ENCODE data around the gene MED15. TPM values are rescaled to one million over a fixed set of nuclear protein-coding genes. Genes with fewer than 3 reads are reported as not detected.

MED15 gene
- total and polyA plus RNA-seq, 2 of the 4 experiments (the other 2 are of a cell fraction) = 19.0 to 68.8 TPM

DNA sequence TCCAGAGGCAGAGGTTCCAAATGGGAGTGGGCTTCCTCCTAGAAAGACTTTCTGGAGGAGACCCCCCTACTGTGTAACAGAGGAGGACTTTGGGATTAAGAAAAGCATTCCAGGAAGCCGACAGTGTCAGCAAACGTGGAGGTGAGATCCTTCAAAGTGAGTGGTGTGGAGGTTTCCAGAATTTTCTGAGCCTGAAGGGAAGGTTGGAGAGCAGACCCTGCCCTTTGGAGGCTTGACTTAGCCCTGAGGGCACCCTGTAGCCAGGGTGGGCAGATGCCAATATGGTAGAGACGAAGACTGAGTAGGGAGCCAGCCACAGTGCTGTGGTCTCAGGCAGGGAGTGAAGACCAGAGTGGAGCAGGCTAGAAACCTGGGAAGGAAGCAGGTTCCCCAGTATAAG, 10.0 kb upstream of the MED15 start (continued):
- no peak for TF ChIP-seq RCOR1 (IDR thresholded peaks at IDR 0.05; ENCODE audit: insufficient replicate concordance, low read length)
- TF ChIP-seq SMC3 (IDR thresholded peaks at IDR 0.05; ENCODE audit: low read depth, low read length) = no peak
- TF ChIP-seq FOS (IDR thresholded peaks at IDR 0.05; ENCODE audit: low read depth, low read length) = no peak
- no peak for TF ChIP-seq RFX5 (IDR thresholded peaks at IDR 0.05; ENCODE audit: low read depth, low read length)

DNA sequence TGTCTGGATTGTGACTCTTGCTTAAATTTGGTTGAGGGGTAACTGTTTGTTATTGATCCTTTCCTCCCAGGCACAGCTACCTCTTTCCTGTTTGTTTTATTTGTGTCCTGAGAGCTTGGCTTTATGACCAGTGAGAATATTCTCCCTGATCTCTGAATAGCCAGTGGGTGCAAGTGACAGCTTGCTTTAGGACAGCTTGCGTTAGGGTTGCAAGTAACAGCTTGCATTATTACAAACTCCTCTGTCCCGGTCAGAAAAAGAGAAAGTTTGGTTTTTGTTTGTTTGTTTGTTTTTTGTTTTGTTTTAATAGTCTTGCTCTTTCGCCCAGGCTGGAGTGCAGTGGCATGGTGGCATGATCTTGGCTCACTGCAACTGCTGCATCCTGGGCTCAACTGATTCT, 8.5 kb upstream of the MED15 start:
- H3K79me1 ChIP-seq (ENCODE audit: low read depth in 1 of 2, low read length in 2 of 2) = peaks cover 6 to 30% of the 10 kb centered on the region in 2 experiments
- H3K27me3 ChIP-seq (ENCODE audit: control insufficient read depth, insufficient read depth, low read length) = no peaks in the 10 kb centered on the region
- H3K9ac ChIP-seq (ENCODE audit: low read depth, low read length) = no peak overlapping the region
- ChIA-PET CTCF (no interaction called here), POLR2A (ENCODE audit: unreplicated experiment) (no interaction called here)
- no peak overlapping the region for H2BK120ac ChIP-seq (ENCODE audit: low read depth, low read length)
- TF ChIP-seq USF2 (IDR thresholded peaks at IDR 0.05; ENCODE audit: low read depth, low read length) = no peak
- TF ChIP-seq, protein P1, sequence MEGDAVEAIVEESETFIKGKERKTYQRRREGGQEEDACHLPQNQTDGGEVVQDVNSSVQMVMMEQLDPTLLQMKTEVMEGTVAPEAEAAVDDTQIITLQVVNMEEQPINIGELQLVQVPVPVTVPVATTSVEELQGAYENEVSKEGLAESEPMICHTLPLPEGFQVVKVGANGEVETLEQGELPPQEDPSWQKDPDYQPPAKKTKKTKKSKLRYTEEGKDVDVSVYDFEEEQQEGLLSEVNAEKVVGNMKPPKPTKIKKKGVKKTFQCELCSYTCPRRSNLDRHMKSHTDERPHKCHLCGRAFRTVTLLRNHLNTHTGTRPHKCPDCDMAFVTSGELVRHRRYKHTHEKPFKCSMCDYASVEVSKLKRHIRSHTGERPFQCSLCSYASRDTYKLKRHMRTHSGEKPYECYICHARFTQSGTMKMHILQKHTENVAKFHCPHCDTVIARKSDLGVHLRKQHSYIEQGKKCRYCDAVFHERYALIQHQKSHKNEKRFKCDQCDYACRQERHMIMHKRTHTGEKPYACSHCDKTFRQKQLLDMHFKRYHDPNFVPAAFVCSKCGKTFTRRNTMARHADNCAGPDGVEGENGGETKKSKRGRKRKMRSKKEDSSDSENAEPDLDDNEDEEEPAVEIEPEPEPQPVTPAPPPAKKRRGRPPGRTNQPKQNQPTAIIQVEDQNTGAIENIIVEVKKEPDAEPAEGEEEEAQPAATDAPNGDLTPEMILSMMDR (conservative IDR thresholded peaks at IDR 0.05; ENCODE audit: low read depth, low read length) = no peak
- no peak for TF ChIP-seq CHD1 (IDR thresholded peaks at IDR 0.05; ENCODE audit: low read depth, low read length)
- no peak for TF ChIP-seq SMC3 (IDR thresholded peaks at IDR 0.05; ENCODE audit: low read depth, low read length)
- TF ChIP-seq RAD21 (IDR thresholded peaks at IDR 0.05; ENCODE audit: low read length) = no peak
- no peak overlapping the region for H3K4me3 ChIP-seq (ENCODE audit: insufficient read depth, low read depth, low read length)
- no peak overlapping the region for H2BK20ac ChIP-seq (ENCODE audit: low read depth, low read length)
- H3K36me3 ChIP-seq (ENCODE audit: control insufficient read depth, insufficient read depth, low read length) = no peaks in the 10 kb centered on the region; the same call in 1 of the 2 replicates
- H3K23ac ChIP-seq (ENCODE audit: low read depth, low read length) = no peak overlapping the region
- no peaks in the 10 kb centered on the region for H3K9me3 ChIP-seq (ENCODE audit: control insufficient read depth, insufficient read depth, low read length)
- no peak overlapping the region for H3K27ac ChIP-seq (ENCODE audit: insufficient read depth, low read length)
- dilution Hi-C loops (cut with HindIII; ENCODE audit: low sequenced_read_pairs, unreplicated experiment) = no loop called here
- H3K14ac ChIP-seq (replicated peaks; ENCODE audit: low read depth, low read length) = no peak overlapping the region
- BruUV-seq (replicated peaks) = no TSS peak
- H4K91ac ChIP-seq (ENCODE audit: insufficient read depth, low read depth, low read length) = no peak overlapping the region
- H4K5ac ChIP-seq (ENCODE audit: low read depth, low read length) = no peak overlapping the region
- DNase-seq = no peak
- ATAC-seq (ENCODE audit: low read depth) = no peak
- H3K4me1 ChIP-seq (ENCODE audit: control insufficient read depth, insufficient read depth, low read length) = peaks cover 3% of the 10 kb centered on the region
- H3K4ac ChIP-seq (ENCODE audit: low read depth, low read length) = no peak overlapping the region
- no peak overlapping the region for H2AK9ac ChIP-seq (replicated peaks; ENCODE audit: low read depth, low read length, poor library complexity)
- H3K9me1 ChIP-seq (ENCODE audit: insufficient read depth, low read length) = peaks cover 7% of the 10 kb centered on the region
- H2BK15ac ChIP-seq (ENCODE audit: low read depth, low read length) = no peak overlapping the region
- H3K18ac ChIP-seq (ENCODE audit: low read depth, low read length) = no peak overlapping the region
- no peak overlapping the region for H2AK5ac ChIP-seq (ENCODE audit: low read depth, low read length)
- no peak overlapping the region for H2BK5ac ChIP-seq (ENCODE audit: low read depth, low read length, poor library complexity, severe bottlenecking)
- H4K20me1 ChIP-seq (ENCODE audit: insufficient read depth, low read length) = peaks cover 17% of the 10 kb centered on the region
- H2AFZ ChIP-seq (replicated peaks; ENCODE audit: low read length, poor library complexity) = no peak overlapping the region
- no peak overlapping the region for H3K4me2 ChIP-seq (ENCODE audit: low read depth, low read length)
- WGBS, 2 experiments (ENCODE audit: extremely low coverage in 2 of 2, insufficient read length in 1 of 2) = no CpG with 5 or more reads among the region's 3 CpGs
- in situ Hi-C loops (cut with MboI; ENCODE audit: low sequenced_read_pairs) = no loop called here
- no peak overlapping the region for H3K56ac ChIP-seq (ENCODE audit: extremely low read depth, insufficient read depth, low read length)
- intact Hi-C loops (cut with micrococcal nuclease) = loop anchor here (5.0 kb wide), 1 partner anchor 42 kb away; no protein-coding TSS in a partner anchor
- H4K8ac ChIP-seq (ENCODE audit: low read depth in 2 of 2, low read length in 2 of 2) = no peak overlapping the region

All from IMR-90 (cell line).